HepG2 (cell line): ENCODE measurements around the gene AOX1. TPM values are rescaled to one million over a fixed set of nuclear protein-coding genes. Genes with fewer than 3 reads are reported as not detected.

Experiments
- FOXM1 ChIP-seq: sonication (generic); formaldehyde crosslinking; IDR thresholded peaks from 2 replicates; pipeline ENCODE4 v1.5.0; 2020; ENCODE audit warnings: missing genetic modification reagents
- FOXP1 ChIP-seq, 2 experiments: fragments of 450-650 bp in 1 of 2; IDR thresholded peaks; 2 replicates each; pipeline ENCODE4 v1.6.1; 2017 to 2018; ENCODE audit warnings: antibody characterized with exemption in 1 of 2
- GATA4 ChIP-seq: sonication (generic); IDR thresholded peaks from 2 replicates; pipeline ENCODE4 v1.6.1; 2016; ENCODE audit warnings: antibody characterized with exemption, low read depth, borderline replicate concordance
- GZF1 ChIP-seq: sonication (generic); formaldehyde crosslinking; IDR thresholded peaks from 2 replicates; pipeline ENCODE4 v1.5.1; 2020; ENCODE audit warnings: mild to moderate bottlenecking, missing genetic modification reagents
- KDM3A ChIP-seq: IDR thresholded peaks from 2 replicates; pipeline ENCODE4 v1.6.1; 2018; ENCODE audit warnings: low read depth, missing compliant biosample characterization
- PAF1 ChIP-seq: IDR thresholded peaks from 2 replicates; pipeline ENCODE4 v1.6.1; 2016; ENCODE audit warnings: missing genetic modification reagents, missing compliant biosample characterization
- ZFP90 ChIP-seq: sonication (generic); formaldehyde crosslinking; IDR thresholded peaks from 2 replicates; pipeline ENCODE4 v1.8.0; 2022; ENCODE audit warnings: missing genetic modification reagents, mild to moderate bottlenecking, inconsistent platforms, borderline replicate concordance
- ZNF124 ChIP-seq: sonication (generic); formaldehyde crosslinking; IDR thresholded peaks from 2 replicates; pipeline ENCODE4 v1.4.0; 2020; ENCODE audit warnings: missing genetic modification reagents
- ZNF138 ChIP-seq: sonication (generic); formaldehyde crosslinking; IDR thresholded peaks from 2 replicates; pipeline ENCODE4 v1.5.0; 2020; ENCODE audit warnings: mild to moderate bottlenecking, low read depth, missing genetic modification reagents
- ZNF296 ChIP-seq: sonication (generic); formaldehyde crosslinking; conservative IDR thresholded peaks from 2 replicates; pipeline ENCODE4 v1.5.0; 2020; ENCODE audit warnings: mild to moderate bottlenecking, missing genetic modification reagents
- ZNF331 ChIP-seq: sonication (generic); formaldehyde crosslinking; IDR thresholded peaks from 2 replicates; pipeline ENCODE4 v1.4.0; 2020; ENCODE audit warnings: missing genetic modification reagents
- ZNF510 ChIP-seq: sonication (generic); formaldehyde crosslinking; IDR thresholded peaks from 2 replicates; pipeline ENCODE4 v1.4.0; 2020; ENCODE audit warnings: low read depth, mild to moderate bottlenecking, missing genetic modification reagents
- ZNF713 ChIP-seq: sonication (generic); formaldehyde crosslinking; IDR thresholded peaks from 2 replicates; pipeline ENCODE4 v1.4.0; 2020; ENCODE audit warnings: mild to moderate bottlenecking, missing genetic modification reagents
- polyA plus RNA-seq, 8 experiments: library from polyadenylated mRNA; depleted of rRNA in 3 of 8; stranded (reverse) in 7 of 8; unstranded in 1 of 8; fragments of >200 nt; fragmentation: Illumina TruSeq in 4 of 8; extraction: Trizol in 4 of 8; gene quantifications; 2 replicates each; pipeline versions ENCODE4 v1.2.1 to v1.2.3, GENCODE V29; 2011 to 2016; ENCODE audit warnings: low read depth in 4 of 8, missing spikeins in 1 of 8, mixed read lengths in 1 of 8; ENCODE audit not compliant: insufficient read depth in 1 of 8
- total RNA-seq, 5 experiments: library from RNA; depleted of rRNA; stranded (reverse); fragments of >200 nt; fragmentation: Illumina TruSeq; extraction: Trizol; gene quantifications; 2 replicates each; pipeline ENCODE4 v1.2.3, GENCODE V29; 2016; ENCODE audit warnings: low read depth in 1 of 5
- TF ChIP-seq, protein P1 (sequence below): sonication (generic); formaldehyde crosslinking; IDR thresholded peaks from 2 replicates; pipeline ENCODE4 v1.8.1; 2023; ENCODE audit warnings: mild to moderate bottlenecking, missing genetic modification reagents, borderline replicate concordance
- TF ChIP-seq, protein P2 (sequence below): fragments of 450-650 bp; IDR thresholded peaks from 2 replicates; pipeline ENCODE4 v1.6.1; 2017
- TF ChIP-seq, protein P3 (sequence below): sonication (generic); formaldehyde crosslinking; IDR thresholded peaks from 2 replicates; pipeline ENCODE4 v1.4.0; 2020; ENCODE audit warnings: missing genetic modification reagents
- TF ChIP-seq, protein P4 (sequence below): sonication (generic); formaldehyde crosslinking; conservative IDR thresholded peaks from 2 replicates; pipeline ENCODE4 v1.8.0; 2022; ENCODE audit warnings: missing genetic modification reagents
- TF ChIP-seq, protein P5 (sequence below): sonication (generic); formaldehyde crosslinking; IDR thresholded peaks from 2 replicates; pipeline ENCODE4 v1.8.0; 2022; ENCODE audit warnings: mild to moderate bottlenecking, missing genetic modification reagents, moderate library complexity
- TF ChIP-seq, protein P6 (sequence below): sonication (generic); formaldehyde crosslinking; IDR thresholded peaks from 2 replicates; pipeline ENCODE4 v1.4.0; 2020; ENCODE audit warnings: low read depth, mild to moderate bottlenecking, missing genetic modification reagents
- TF ChIP-seq, protein P7 (sequence below): IDR thresholded peaks from 2 replicates; pipeline ENCODE4 v1.6.1; 2016; ENCODE audit warnings: low read depth

The AOX1 gene
- total and polyA plus RNA-seq, 2 of the 13 experiments (the other 11 are each of a cell fraction or from before 2014, with no cell fraction given), result 9.2 to 18.0 TPM

DNA sequence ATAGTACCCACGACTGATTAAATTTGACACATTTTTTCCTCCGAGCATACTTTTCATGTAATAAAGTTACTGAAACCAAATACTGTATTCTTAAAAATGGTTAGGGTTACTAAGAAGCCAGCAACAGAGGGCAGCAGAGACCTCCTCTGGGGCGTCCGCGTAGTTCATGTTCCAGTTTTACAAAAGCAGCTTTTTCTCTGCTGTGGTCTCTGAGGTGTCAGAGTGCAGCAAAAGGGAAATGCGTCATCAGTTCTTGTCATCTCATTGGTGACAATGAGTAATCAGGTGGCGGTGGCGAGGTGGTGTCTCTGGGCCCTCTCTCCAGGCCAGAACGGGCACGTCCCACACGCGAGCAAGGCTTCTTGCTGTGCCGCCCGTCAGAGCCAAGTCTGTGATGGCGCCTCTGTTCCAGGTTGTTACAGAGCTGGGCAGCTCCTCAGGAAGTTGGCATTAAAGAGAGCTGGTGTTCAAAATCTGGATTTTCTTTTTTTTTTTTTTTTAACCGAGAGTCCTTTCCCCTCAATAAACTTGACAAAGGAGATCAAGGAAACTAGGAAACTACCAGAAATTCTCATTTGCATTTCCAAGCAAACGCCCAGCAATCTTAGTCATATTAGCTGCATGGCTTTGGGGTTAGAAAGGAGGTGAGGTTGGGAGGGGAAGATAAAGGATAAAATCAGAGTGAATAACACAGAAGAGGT is 127.3 kb downstream of the AOX1 start (continued):
- TF ChIP-seq ZFP90 (CRISPR knock-in tag) (peak; percentile 82; the same call in 1 of the 2 replicates), ZNF331 (CRISPR knock-in tag) (peak; percentile 82; the same call in 1 of the 2 replicates), ZNF138 (no peak), ZNF296 (CRISPR knock-in tag) (no peak; the same call in 1 of the 2 replicates), ZNF713 (CRISPR knock-in tag) (0 out of 2 replicates have a peak, but pooled peaks have one; percentile 75), ZNF510 (CRISPR knock-in tag) (no peak), ZNF124 (CRISPR knock-in tag) (peak; percentile 58; the same call in 1 of the 2 replicates), FOXP1 (IDR thresholded peaks at IDR 0.05) (no peak), FOXP1 (CRISPR knock-in tag; IDR thresholded peaks at IDR 0.05) (peak; percentile 54; the same call in 1 of the 2 replicates), PAF1 (CRISPR knock-in tag) (no peak), GZF1 (CRISPR knock-in tag) (no peak), FOXM1 (CRISPR knock-in tag) (no peak), GATA4 (no peak), KDM3A (CRISPR knock-in tag) (no peak)
- TF ChIP-seq, protein P1, sequence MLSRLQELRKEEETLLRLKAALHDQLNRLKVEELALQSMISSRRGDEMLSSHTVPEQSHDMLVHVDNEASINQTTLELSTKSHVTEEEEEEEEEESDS (CRISPR knock-in tag), result no peak
- TF ChIP-seq, protein P2, sequence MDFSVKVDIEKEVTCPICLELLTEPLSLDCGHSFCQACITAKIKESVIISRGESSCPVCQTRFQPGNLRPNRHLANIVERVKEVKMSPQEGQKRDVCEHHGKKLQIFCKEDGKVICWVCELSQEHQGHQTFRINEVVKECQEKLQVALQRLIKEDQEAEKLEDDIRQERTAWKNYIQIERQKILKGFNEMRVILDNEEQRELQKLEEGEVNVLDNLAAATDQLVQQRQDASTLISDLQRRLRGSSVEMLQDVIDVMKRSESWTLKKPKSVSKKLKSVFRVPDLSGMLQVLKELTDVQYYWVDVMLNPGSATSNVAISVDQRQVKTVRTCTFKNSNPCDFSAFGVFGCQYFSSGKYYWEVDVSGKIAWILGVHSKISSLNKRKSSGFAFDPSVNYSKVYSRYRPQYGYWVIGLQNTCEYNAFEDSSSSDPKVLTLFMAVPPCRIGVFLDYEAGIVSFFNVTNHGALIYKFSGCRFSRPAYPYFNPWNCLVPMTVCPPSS, result no peak
- TF ChIP-seq, protein P3, sequence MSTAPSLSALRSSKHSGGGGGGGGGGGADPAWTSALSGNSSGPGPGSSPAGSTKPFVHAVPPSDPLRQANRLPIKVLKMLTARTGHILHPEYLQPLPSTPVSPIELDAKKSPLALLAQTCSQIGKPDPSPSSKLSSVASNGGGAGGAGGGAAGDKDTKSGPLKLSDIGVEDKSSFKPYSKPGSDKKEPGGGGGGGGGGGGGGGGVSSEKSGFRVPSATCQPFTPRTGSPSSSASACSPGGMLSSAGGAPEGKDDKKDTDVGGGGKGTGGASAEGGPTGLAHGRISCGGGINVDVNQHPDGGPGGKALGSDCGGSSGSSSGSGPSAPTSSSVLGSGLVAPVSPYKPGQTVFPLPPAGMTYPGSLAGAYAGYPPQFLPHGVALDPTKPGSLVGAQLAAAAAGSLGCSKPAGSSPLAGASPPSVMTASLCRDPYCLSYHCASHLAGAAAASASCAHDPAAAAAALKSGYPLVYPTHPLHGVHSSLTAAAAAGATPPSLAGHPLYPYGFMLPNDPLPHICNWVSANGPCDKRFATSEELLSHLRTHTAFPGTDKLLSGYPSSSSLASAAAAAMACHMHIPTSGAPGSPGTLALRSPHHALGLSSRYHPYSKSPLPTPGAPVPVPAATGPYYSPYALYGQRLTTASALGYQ, result peak; percentile 44; the same call in 1 of the 2 replicates
- TF ChIP-seq, protein P4, sequence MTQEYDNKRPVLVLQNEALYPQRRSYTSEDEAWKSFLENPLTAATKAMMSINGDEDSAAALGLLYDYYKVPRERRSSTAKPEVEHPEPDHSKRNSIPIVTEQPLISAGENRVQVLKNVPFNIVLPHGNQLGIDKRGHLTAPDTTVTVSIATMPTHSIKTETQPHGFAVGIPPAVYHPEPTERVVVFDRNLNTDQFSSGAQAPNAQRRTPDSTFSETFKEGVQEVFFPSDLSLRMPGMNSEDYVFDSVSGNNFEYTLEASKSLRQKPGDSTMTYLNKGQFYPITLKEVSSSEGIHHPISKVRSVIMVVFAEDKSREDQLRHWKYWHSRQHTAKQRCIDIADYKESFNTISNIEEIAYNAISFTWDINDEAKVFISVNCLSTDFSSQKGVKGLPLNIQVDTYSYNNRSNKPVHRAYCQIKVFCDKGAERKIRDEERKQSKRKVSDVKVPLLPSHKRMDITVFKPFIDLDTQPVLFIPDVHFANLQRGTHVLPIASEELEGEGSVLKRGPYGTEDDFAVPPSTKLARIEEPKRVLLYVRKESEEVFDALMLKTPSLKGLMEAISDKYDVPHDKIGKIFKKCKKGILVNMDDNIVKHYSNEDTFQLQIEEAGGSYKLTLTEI, result no peak
- TF ChIP-seq, protein P5, sequence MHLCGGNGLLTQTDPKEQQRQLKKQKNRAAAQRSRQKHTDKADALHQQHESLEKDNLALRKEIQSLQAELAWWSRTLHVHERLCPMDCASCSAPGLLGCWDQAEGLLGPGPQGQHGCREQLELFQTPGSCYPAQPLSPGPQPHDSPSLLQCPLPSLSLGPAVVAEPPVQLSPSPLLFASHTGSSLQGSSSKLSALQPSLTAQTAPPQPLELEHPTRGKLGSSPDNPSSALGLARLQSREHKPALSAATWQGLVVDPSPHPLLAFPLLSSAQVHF, result no peak
- TF ChIP-seq, protein P6, sequence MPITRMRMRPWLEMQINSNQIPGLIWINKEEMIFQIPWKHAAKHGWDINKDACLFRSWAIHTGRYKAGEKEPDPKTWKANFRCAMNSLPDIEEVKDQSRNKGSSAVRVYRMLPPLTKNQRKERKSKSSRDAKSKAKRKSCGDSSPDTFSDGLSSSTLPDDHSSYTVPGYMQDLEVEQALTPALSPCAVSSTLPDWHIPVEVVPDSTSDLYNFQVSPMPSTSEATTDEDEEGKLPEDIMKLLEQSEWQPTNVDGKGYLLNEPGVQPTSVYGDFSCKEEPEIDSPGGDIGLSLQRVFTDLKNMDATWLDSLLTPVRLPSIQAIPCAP (CRISPR knock-in tag), result no peak
- TF ChIP-seq, protein P7, sequence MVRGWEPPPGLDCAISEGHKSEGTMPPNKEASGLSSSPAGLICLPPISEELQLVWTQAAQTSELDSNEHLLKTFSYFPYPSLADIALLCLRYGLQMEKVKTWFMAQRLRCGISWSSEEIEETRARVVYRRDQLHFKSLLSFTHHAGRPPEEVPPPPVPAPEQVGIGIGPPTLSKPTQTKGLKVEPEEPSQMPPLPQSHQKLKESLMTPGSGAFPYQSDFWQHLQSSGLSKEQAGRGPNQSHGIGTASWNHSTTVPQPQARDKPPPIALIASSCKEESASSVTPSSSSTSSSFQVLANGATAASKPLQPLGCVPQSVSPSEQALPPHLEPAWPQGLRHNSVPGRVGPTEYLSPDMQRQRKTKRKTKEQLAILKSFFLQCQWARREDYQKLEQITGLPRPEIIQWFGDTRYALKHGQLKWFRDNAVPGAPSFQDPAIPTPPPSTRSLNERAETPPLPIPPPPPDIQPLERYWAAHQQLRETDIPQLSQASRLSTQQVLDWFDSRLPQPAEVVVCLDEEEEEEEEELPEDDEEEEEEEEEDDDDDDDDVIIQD (CRISPR knock-in tag), result peak; percentile 95
